Mesendoderm (in vitro differentiated cells): ENCODE results near the gene HCFC2.

Experiments
- DNase-seq: peaks from one replicate; pipeline ENCODE4 v3.0.0; 2013
- H2AK5ac ChIP-seq: 2 replicates; pipeline ENCODE4 v1.6.1; 2013; ENCODE audit warnings: low read length, inconsistent platforms
- H2BK120ac ChIP-seq: 2 replicates; pipeline ENCODE4 v1.6.1; 2013; ENCODE audit warnings: low read depth, mild to moderate bottlenecking, low read length, moderate library complexity, mixed read lengths
- H2BK15ac ChIP-seq: replicated peaks from 2 replicates; pipeline ENCODE4 v1.6.1; 2013; ENCODE audit warnings: low read depth, mild to moderate bottlenecking, moderate library complexity
- H2BK5ac ChIP-seq: 2 replicates; pipeline ENCODE4 v1.6.1; 2013; ENCODE audit warnings: low read length, inconsistent platforms
- H3K18ac ChIP-seq: 2 replicates; pipeline ENCODE4 v1.6.1; 2013; ENCODE audit warnings: mild to moderate bottlenecking, low read length, mixed read lengths
- H3K23ac ChIP-seq: one replicate; pipeline ENCODE4 v1.6.1; 2013; ENCODE audit warnings: low read length
- H3K27ac ChIP-seq: 2 replicates; pipeline ENCODE4 v1.5.1; 2013; ENCODE audit warnings: low read depth, mild to moderate bottlenecking, inconsistent platforms, low read length, moderate library complexity
- H3K27me3 ChIP-seq: 2 replicates; pipeline ENCODE4 v1.6.1; 2013; ENCODE audit warnings: low read length, control low read depth, mild to moderate bottlenecking, inconsistent platforms; ENCODE audit not compliant: insufficient read depth, poor library complexity
- H3K36me3 ChIP-seq: 2 replicates; pipeline ENCODE4 v1.6.1; 2013; ENCODE audit warnings: low read length, inconsistent platforms; ENCODE audit not compliant: control insufficient read depth, insufficient read depth
- H3K4ac ChIP-seq: one replicate; pipeline ENCODE4 v1.6.1; 2013; ENCODE audit warnings: low read depth, mild to moderate bottlenecking, low read length, moderate library complexity
- H3K4me1 ChIP-seq: 2 replicates; pipeline ENCODE4 v1.6.1; 2013; ENCODE audit warnings: low read depth, low read length, inconsistent platforms; ENCODE audit not compliant: control insufficient read depth
- H3K4me2 ChIP-seq: 2 replicates; pipeline ENCODE4 v1.6.1; 2013; ENCODE audit warnings: low read length
- H3K4me3 ChIP-seq: 2 replicates; pipeline ENCODE4 v1.5.1; 2013; ENCODE audit warnings: mild to moderate bottlenecking, low read length
- H3K56ac ChIP-seq: one replicate; pipeline ENCODE4 v1.6.1; 2013; ENCODE audit warnings: low read length
- H3K79me1 ChIP-seq: 2 replicates; pipeline ENCODE4 v1.6.1; 2013; ENCODE audit warnings: low read length, inconsistent platforms
- H3K79me2 ChIP-seq: 2 replicates; pipeline ENCODE4 v1.6.1; 2013; ENCODE audit warnings: mild to moderate bottlenecking, low read length; ENCODE audit not compliant: control insufficient read depth, insufficient read depth
- H3K9ac ChIP-seq: 2 replicates; pipeline ENCODE4 v1.6.1; 2013; ENCODE audit warnings: low read length, inconsistent platforms
- H4K5ac ChIP-seq: one replicate; pipeline ENCODE4 v1.6.1; 2013; ENCODE audit warnings: low read length
- H4K8ac ChIP-seq: one replicate; pipeline ENCODE4 v1.6.1; 2013; ENCODE audit warnings: low read depth, mild to moderate bottlenecking, control low read depth, low read length, moderate library complexity
- WGBS: extraction: QIAGEN DNeasy Blood & Tissue Kit; methylation state at CpG from one replicate; pipeline ENCODE4 v1.1.7; 2013; ENCODE audit warnings: low lambda C conversion rate, missing lambda C conversion rate; ENCODE audit not compliant: insufficient coverage; ENCODE audit errors: extremely low coverage; 5-methylcytosine and 5-hydroxymethylcytosine counted together

The HCFC2 gene

GRCh38 chr12:104059963-104060362 is 4.4 kb upstream of the HCFC2 start:
- Histone ChIP-seq H3K9ac (no peak overlapping the region), H2AK5ac (no peak overlapping the region), H2BK15ac (no peak overlapping the region), H3K23ac (no peak overlapping the region), H3K18ac (no peak overlapping the region), H3K4me1 (no peaks in the 10 kb centered on the region), H3K4me2 (no peak overlapping the region), H3K4ac (no peak overlapping the region), H3K27ac (no peak overlapping the region), H3K79me2 (no peaks in the 10 kb centered on the region), H2BK120ac (no peak overlapping the region), H3K56ac (no peak overlapping the region), H3K27me3 (no peaks in the 10 kb centered on the region), H3K79me1 (no peaks in the 10 kb centered on the region), H3K36me3 (no peaks in the 10 kb centered on the region), H4K8ac (no peak overlapping the region), H3K4me3 (no peak overlapping the region), H4K5ac (no peak overlapping the region), H2BK5ac (no peak overlapping the region)
- WGBS: no CpG with 5 or more reads among the region's 2 CpGs
- DNase-seq: no peak

GRCh38 chr12:104060791-104061190 is 3.5 kb upstream of the HCFC2 start:
- H3K4me2 ChIP-seq: no peak overlapping the region
- no peak overlapping the region for H2BK120ac ChIP-seq
- H3K4me1 ChIP-seq: no peaks in the 10 kb centered on the region
- no peak overlapping the region for H3K18ac ChIP-seq
- no peak overlapping the region for H3K23ac ChIP-seq
- no peak overlapping the region for H2BK15ac ChIP-seq
- no peak for DNase-seq
- no peaks in the 10 kb centered on the region for H3K36me3 ChIP-seq
- no CpG with 5 or more reads among the region's 2 CpGs for whole genome bisulfite sequencing
- no peak overlapping the region for H3K56ac ChIP-seq
- H3K4me3 ChIP-seq: no peak overlapping the region
- no peaks in the 10 kb centered on the region for H3K79me1 ChIP-seq
- no peak overlapping the region for H3K9ac ChIP-seq
- no peak overlapping the region for H3K27ac ChIP-seq
- no peak overlapping the region for H2AK5ac ChIP-seq
- no peak overlapping the region for H4K5ac ChIP-seq
- no peak overlapping the region for H2BK5ac ChIP-seq
- no peak overlapping the region for H4K8ac ChIP-seq
- H3K79me2 ChIP-seq: no peaks in the 10 kb centered on the region
- H3K4ac ChIP-seq: no peak overlapping the region
- no peaks in the 10 kb centered on the region for H3K27me3 ChIP-seq

- peak overlapping the region; percentile 68 for H3K4me3 ChIP-seq
- peak overlapping the region; percentile 4 for H3K18ac ChIP-seq
- peak overlapping the region; percentile 90 for H3K56ac ChIP-seq
- H2BK15ac ChIP-seq: no peak overlapping the region
- H3K27me3 ChIP-seq: no peaks in the 10 kb centered on the region
- H3K79me2 ChIP-seq: no peaks in the 10 kb centered on the region
- H3K9ac ChIP-seq: peak overlapping the region; percentile 81
- no peak for DNase-seq
- peak overlapping the region; percentile 88 for H3K4me2 ChIP-seq
- no peak overlapping the region for H2BK5ac ChIP-seq
- no peak overlapping the region for H4K8ac ChIP-seq
- H2AK5ac ChIP-seq: no peak overlapping the region
- no peak overlapping the region for H4K5ac ChIP-seq
- no peaks in the 10 kb centered on the region for H3K4me1 ChIP-seq
- H3K4ac ChIP-seq: peak overlapping the region; percentile 10
- H3K23ac ChIP-seq: no peak overlapping the region
- no peaks in the 10 kb centered on the region for H3K36me3 ChIP-seq
- H2BK120ac ChIP-seq: no peak overlapping the region
- no peak overlapping the region for H3K27ac ChIP-seq
- H3K79me1 ChIP-seq: no peaks in the 10 kb centered on the region
- no CpG with 5 or more reads among the region's 7 CpGs for WGBS
Measured at GRCh38 chr12:104063712-104064030, 660 bp upstream of the HCFC2 start.

- DNase-seq: peak; percentile 8
- H3K4me2 ChIP-seq: peak overlapping the region; percentile 79
- no peaks in the 10 kb centered on the region for H3K79me1 ChIP-seq
- H3K23ac ChIP-seq: no peak overlapping the region
- no peaks in the 10 kb centered on the region for H3K36me3 ChIP-seq
- H4K8ac ChIP-seq: no peak overlapping the region
- H3K18ac ChIP-seq: no peak overlapping the region
- no peaks in the 10 kb centered on the region for H3K27me3 ChIP-seq
- H3K9ac ChIP-seq: peak overlapping the region; percentile 81
- H2BK120ac ChIP-seq: no peak overlapping the region
- peak overlapping the region; percentile 88 for H3K4me3 ChIP-seq
- no peak overlapping the region for H2BK15ac ChIP-seq
- no peak overlapping the region for H3K4ac ChIP-seq
- no peak overlapping the region for H2BK5ac ChIP-seq
- no peak overlapping the region for H4K5ac ChIP-seq
- H3K56ac ChIP-seq: peak overlapping the region; percentile 93
- no peak overlapping the region for H3K27ac ChIP-seq
- H3K4me1 ChIP-seq: no peaks in the 10 kb centered on the region
- no peaks in the 10 kb centered on the region for H3K79me2 ChIP-seq
- no peak overlapping the region for H2AK5ac ChIP-seq
- WGBS: no CpG with 5 or more reads among the region's 41 CpGs
Measured at GRCh38 chr12:104064842-104065427, 604 bp downstream of the HCFC2 start.

- no peaks in the 10 kb centered on the region for H3K27me3 ChIP-seq
- H2BK5ac ChIP-seq: no peak overlapping the region
- WGBS: no CpG with 5 or more reads among the region's 2 CpGs
- no peak overlapping the region for H4K5ac ChIP-seq
- no peaks in the 10 kb centered on the region for H3K4me1 ChIP-seq
- no peak overlapping the region for H3K4ac ChIP-seq
- H3K4me2 ChIP-seq: no peak overlapping the region
- H4K8ac ChIP-seq: no peak overlapping the region
- H3K79me1 ChIP-seq: no peaks in the 10 kb centered on the region
- H2BK120ac ChIP-seq: no peak overlapping the region
- H3K9ac ChIP-seq: no peak overlapping the region
- no peaks in the 10 kb centered on the region for H3K36me3 ChIP-seq
- no peak overlapping the region for H3K27ac ChIP-seq
- H3K56ac ChIP-seq: no peak overlapping the region
- no peak overlapping the region for H2AK5ac ChIP-seq
- H3K79me2 ChIP-seq: no peaks in the 10 kb centered on the region
- no peak overlapping the region for H3K23ac ChIP-seq
- no peak overlapping the region for H2BK15ac ChIP-seq
- no peak overlapping the region for H3K18ac ChIP-seq
- DNase-seq: no peak
- no peak overlapping the region for H3K4me3 ChIP-seq
Measured at GRCh38 chr12:104072099-104072498, 7.8 kb downstream of the HCFC2 start.

GRCh38 chr12:104073699-104074098 is 9.4 kb downstream of the HCFC2 start:
- no CpG with 5 or more reads among the region's 1 CpG for WGBS
- Histone ChIP-seq H3K56ac (no peak overlapping the region), H3K23ac (no peak overlapping the region), H3K79me1 (no peaks in the 10 kb centered on the region), H3K18ac (no peak overlapping the region), H3K36me3 (no peaks in the 10 kb centered on the region), H3K4me2 (no peak overlapping the region), H4K8ac (no peak overlapping the region), H3K27me3 (no peaks in the 10 kb centered on the region), H3K4me3 (no peak overlapping the region), H2BK120ac (no peak overlapping the region), H2BK5ac (no peak overlapping the region), H4K5ac (no peak overlapping the region), H3K79me2 (no peaks in the 10 kb centered on the region), H3K4me1 (no peaks in the 10 kb centered on the region), H2BK15ac (no peak overlapping the region), H3K9ac (no peak overlapping the region), H3K4ac (no peak overlapping the region), H3K27ac (no peak overlapping the region), H2AK5ac (no peak overlapping the region)
- DNase-seq: no peak
